Esophagus squamous epithelium (tissue), 4 donors: ENCODE data around the gene ESRRA.

ENCODE experiments used
- CTCF ChIP-seq, 6 experiments: fragments of 450-650 bp in 4 of 6; fragments of 200-600 bp in 2 of 6; sonication (generic) in 2 of 6; IDR thresholded peaks; one replicate each; pipeline ENCODE4 v1.5.1; 2016 to 2019; ENCODE audit warnings: antibody characterized with exemption in 6 of 6, mild to moderate bottlenecking in 4 of 6, moderate library complexity in 4 of 6
- POLR2A ChIP-seq, 4 donors: fragments of 450-650 bp; IDR thresholded peaks; one replicate each; pipeline ENCODE4 v1.6.1; 2017; ENCODE audit warnings: antibody characterized with exemption in 4 of 4, mild to moderate bottlenecking in 4 of 4, moderate library complexity in 3 of 4

GRCh38 chr11:64342869-64343745, 37.8 kb downstream of the ESRRA start:
- TF ChIP-seq CTCF (IDR thresholded peaks at IDR 0.05) = no peak
- TF ChIP-seq POLR2A (IDR thresholded peaks at IDR 0.05) = no peak
